ENCODE results near the gene SLC18A2. TPM values are rescaled to one million over a fixed set of nuclear protein-coding genes. Genes with fewer than 3 reads are reported as not detected.

The SLC18A2 gene
- total and polyA plus RNA-seq, 5 donors from 2014 or later: 0.09 to 0.25 (median 0.15) TPM; not detected in 1

- Histone ChIP-seq H3K9me3 (ENCODE audit: control insufficient read depth in 2 of 2, low read length in 2 of 2) (no peaks in the 10 kb centered on the region), H3K36me3 (ENCODE audit: control insufficient read depth, insufficient read depth, low read length) (no peaks in the 10 kb centered on the region), H3K4me1 (ENCODE audit: control insufficient read depth, insufficient read depth, low read length, poor library complexity, severe bottlenecking) (peaks cover 14% of the 10 kb centered on the region), H3K4me3 (ENCODE audit: low read depth, low read length) (no peak overlapping the region), H3K27me3 (ENCODE audit: control insufficient read depth, insufficient read depth, low read length) (no peaks in the 10 kb centered on the region), H3K27ac (ENCODE audit: insufficient read depth, low read length, poor library complexity, severe bottlenecking) (no peak overlapping the region)
- peak overlapping the region in 1 of 4 donors; percentile 82 for H3K4me3 Mint-ChIP-seq
- H3K27ac Mint-ChIP-seq: no peak overlapping the region
- H3K4me1 Mint-ChIP-seq: peaks cover 0 to 6% (median 0%) of the 10 kb centered on the region in 4 donors
- peaks cover 35% of the 10 kb centered on the region for H3K27me3 Mint-ChIP-seq
- H3K36me3 Mint-ChIP-seq: no peaks in the 10 kb centered on the region
- H3K9me3 Mint-ChIP-seq: peaks cover 0 to 11% (median 6%) of the 10 kb centered on the region in 7 donors
- ATAC-seq (ENCODE audit: low read depth in 2 of 2): no peak
- DNase-seq: no peak
These were observed 25.8 kb upstream of the SLC18A2 start for GRCh38 chr10:117215079-117215478.

GRCh38 chr10:117216028-117216427 lies 24.9 kb upstream of the SLC18A2 start:
- H3K27ac Mint-ChIP-seq: peak overlapping the region in 1 of 3 donors; percentile 89
- no peak for DNase-seq
- Histone ChIP-seq H3K27ac (ENCODE audit: insufficient read depth, low read length, poor library complexity, severe bottlenecking) (no peak overlapping the region), H3K27me3 (ENCODE audit: control insufficient read depth, insufficient read depth, low read length) (no peaks in the 10 kb centered on the region), H3K4me1 (ENCODE audit: control insufficient read depth, insufficient read depth, low read length, poor library complexity, severe bottlenecking) (peaks cover 14% of the 10 kb centered on the region), H3K9me3 (ENCODE audit: control insufficient read depth in 2 of 2, low read length in 2 of 2) (no peaks in the 10 kb centered on the region), H3K4me3 (ENCODE audit: low read depth, low read length) (no peak overlapping the region), H3K36me3 (ENCODE audit: control insufficient read depth, insufficient read depth, low read length) (no peaks in the 10 kb centered on the region)
- H3K4me1 Mint-ChIP-seq: peaks cover 0 to 6% (median 0%) of the 10 kb centered on the region in 4 donors
- H3K36me3 Mint-ChIP-seq: no peaks in the 10 kb centered on the region
- no peak for ATAC-seq (ENCODE audit: low read depth in 2 of 2)
- H3K9me3 Mint-ChIP-seq: peaks cover 0 to 11% (median 6%) of the 10 kb centered on the region in 7 donors
- H3K4me3 Mint-ChIP-seq: peak overlapping the region in 3 of 4 donors; percentile 41 to 73 (median 41)
- peaks cover 30% of the 10 kb centered on the region for H3K27me3 Mint-ChIP-seq

- Mint-ChIP-seq H3K9me3 (peaks cover 0 to 7% (median 3%) of the 10 kb centered on the region in 7 donors), H3K36me3 (no peaks in the 10 kb centered on the region), H3K4me1 (peaks cover 0 to 6% (median 0%) of the 10 kb centered on the region in 4 donors), H3K27me3 (peaks cover 26% of the 10 kb centered on the region), H3K4me3 (peak overlapping the region in 3 of 4 donors; percentile 68 to 85 (median 76)), H3K27ac (peak overlapping the region in 1 of 3 donors; percentile 14)
- Histone ChIP-seq H3K9me3 (ENCODE audit: control insufficient read depth in 2 of 2, low read length in 2 of 2) (no peaks in the 10 kb centered on the region), H3K4me3 (ENCODE audit: low read depth, low read length) (peak overlapping the region; percentile 37), H3K36me3 (ENCODE audit: control insufficient read depth, insufficient read depth, low read length) (no peaks in the 10 kb centered on the region), H3K27ac (ENCODE audit: insufficient read depth, low read length, poor library complexity, severe bottlenecking) (no peak overlapping the region), H3K27me3 (ENCODE audit: control insufficient read depth, insufficient read depth, low read length) (no peaks in the 10 kb centered on the region), H3K4me1 (ENCODE audit: control insufficient read depth, insufficient read depth, low read length, poor library complexity, severe bottlenecking) (peaks cover 14% of the 10 kb centered on the region)
- peak; percentile 65 to 71 for ATAC-seq (ENCODE audit: low read depth in 2 of 2)
- DNase-seq: peak; percentile 46 to 74 (median 67)
These were observed 24.2 kb upstream of the SLC18A2 start for GRCh38 chr10:117216611-117217195.

- Histone ChIP-seq H3K4me1 (ENCODE audit: control insufficient read depth, insufficient read depth, low read length, poor library complexity, severe bottlenecking) (peaks cover 14% of the 10 kb centered on the region), H3K9me3 (ENCODE audit: control insufficient read depth in 2 of 2, low read length in 2 of 2) (no peaks in the 10 kb centered on the region), H3K4me3 (ENCODE audit: low read depth, low read length) (no peak overlapping the region), H3K27me3 (ENCODE audit: control insufficient read depth, insufficient read depth, low read length) (no peaks in the 10 kb centered on the region), H3K36me3 (ENCODE audit: control insufficient read depth, insufficient read depth, low read length) (no peaks in the 10 kb centered on the region), H3K27ac (ENCODE audit: insufficient read depth, low read length, poor library complexity, severe bottlenecking) (no peak overlapping the region)
- peak in 2 of 3 donors; percentile 3 to 28 for DNase-seq
- no peaks in the 10 kb centered on the region for H3K36me3 Mint-ChIP-seq
- peaks cover 0 to 7% (median 0%) of the 10 kb centered on the region in 7 donors for H3K9me3 Mint-ChIP-seq
- peak in 1 of 2 donors; percentile 38 for ATAC-seq (ENCODE audit: low read depth in 2 of 2)
- peak overlapping the region in 1 of 3 donors; percentile 14 for H3K27ac Mint-ChIP-seq
- H3K4me3 Mint-ChIP-seq: peak overlapping the region; percentile 68 to 85 (median 75)
- H3K27me3 Mint-ChIP-seq: peaks cover 23% of the 10 kb centered on the region
- H3K4me1 Mint-ChIP-seq: peaks cover 0 to 6% (median 0%) of the 10 kb centered on the region in 4 donors
These were observed 23.6 kb upstream of the SLC18A2 start for GRCh38 chr10:117217196-117217761.

- H3K36me3 ChIP-seq (ENCODE audit: control insufficient read depth, insufficient read depth, low read length): no peaks in the 10 kb centered on the region
- H3K4me1 ChIP-seq (ENCODE audit: control insufficient read depth, insufficient read depth, low read length, poor library complexity, severe bottlenecking): peaks cover 14% of the 10 kb centered on the region
- H3K9me3 ChIP-seq (ENCODE audit: control insufficient read depth in 2 of 2, low read length in 2 of 2): no peaks in the 10 kb centered on the region
- ATAC-seq (ENCODE audit: low read depth in 2 of 2) (no peak), DNase-seq (no peak)
- no peaks in the 10 kb centered on the region for H3K27me3 ChIP-seq (ENCODE audit: control insufficient read depth, insufficient read depth, low read length)
- no peak overlapping the region for H3K27ac Mint-ChIP-seq
- no peak overlapping the region for H3K4me3 ChIP-seq (ENCODE audit: low read depth, low read length)
- H3K4me3 Mint-ChIP-seq: no peak overlapping the region
- no peaks in the 10 kb centered on the region for H3K9me3 Mint-ChIP-seq
- no peak overlapping the region for H3K27ac ChIP-seq (ENCODE audit: insufficient read depth, low read length, poor library complexity, severe bottlenecking)
- H3K4me1 Mint-ChIP-seq: peaks cover 0 to 6% (median 0%) of the 10 kb centered on the region in 4 donors
- H3K27me3 Mint-ChIP-seq: peaks cover 26% of the 10 kb centered on the region
- H3K36me3 Mint-ChIP-seq: no peaks in the 10 kb centered on the region
These were observed 22.3 kb upstream of the SLC18A2 start for GRCh38 chr10:117218654-117219053.

GRCh38 chr10:117221156-117221711 lies 19.7 kb upstream of the SLC18A2 start:
- no peaks in the 10 kb centered on the region for H3K36me3 ChIP-seq (ENCODE audit: control insufficient read depth, insufficient read depth, low read length)
- peaks cover 14% of the 10 kb centered on the region for H3K4me1 ChIP-seq (ENCODE audit: control insufficient read depth, insufficient read depth, low read length, poor library complexity, severe bottlenecking)
- Mint-ChIP-seq H3K27ac (no peak overlapping the region), H3K27me3 (peaks cover 8% of the 10 kb centered on the region), H3K4me1 (peaks cover 0 to 6% (median 0%) of the 10 kb centered on the region in 4 donors), H3K9me3 (no peaks in the 10 kb centered on the region), H3K4me3 (no peak overlapping the region), H3K36me3 (no peaks in the 10 kb centered on the region)
- no peaks in the 10 kb centered on the region for H3K9me3 ChIP-seq (ENCODE audit: control insufficient read depth in 2 of 2, low read length in 2 of 2)
- DNase-seq: no peak
- H3K27me3 ChIP-seq (ENCODE audit: control insufficient read depth, insufficient read depth, low read length): no peaks in the 10 kb centered on the region
- no peak overlapping the region for H3K4me3 ChIP-seq (ENCODE audit: low read depth, low read length)
- H3K27ac ChIP-seq (ENCODE audit: insufficient read depth, low read length, poor library complexity, severe bottlenecking): no peak overlapping the region
- no peak for ATAC-seq (ENCODE audit: low read depth in 2 of 2)

GRCh38 chr10:117222552-117222951 lies 18.4 kb upstream of the SLC18A2 start:
- peaks cover 8% of the 10 kb centered on the region for H3K27me3 Mint-ChIP-seq
- Histone ChIP-seq H3K9me3 (ENCODE audit: control insufficient read depth in 2 of 2, low read length in 2 of 2) (no peaks in the 10 kb centered on the region), H3K4me3 (ENCODE audit: low read depth, low read length) (no peak overlapping the region), H3K4me1 (ENCODE audit: control insufficient read depth, insufficient read depth, low read length, poor library complexity, severe bottlenecking) (peaks cover under 1% of the 10 kb centered on the region), H3K27ac (ENCODE audit: insufficient read depth, low read length, poor library complexity, severe bottlenecking) (no peak overlapping the region), H3K27me3 (ENCODE audit: control insufficient read depth, insufficient read depth, low read length) (peaks cover 2% of the 10 kb centered on the region), H3K36me3 (ENCODE audit: control insufficient read depth, insufficient read depth, low read length) (no peaks in the 10 kb centered on the region)
- peaks cover 0 to 2% (median 0%) of the 10 kb centered on the region in 4 donors for H3K4me1 Mint-ChIP-seq
- H3K9me3 Mint-ChIP-seq: no peaks in the 10 kb centered on the region
- no peak overlapping the region for H3K4me3 Mint-ChIP-seq
- DNase-seq: no peak
- H3K27ac Mint-ChIP-seq: no peak overlapping the region
- ATAC-seq (ENCODE audit: low read depth in 2 of 2): no peak
- no peaks in the 10 kb centered on the region for H3K36me3 Mint-ChIP-seq

Measured in CD4-positive, CD25-positive, alpha-beta regulatory T cell (primary cell).